ENCODE data around the gene HMGB2.

Gene HMGB2

GRCh38 chr4:173282626-173283025 is 51.5 kb downstream of the HMGB2 start:
- DNase-seq: no peak

GRCh38 chr4:173282256-173282562 is 51.9 kb downstream of the HMGB2 start:
- DNase-seq: no peak

GRCh38 chr4:173281406-173282255 is 52.5 kb downstream of the HMGB2 start:
- DNase-seq: no peak

Measured in DMS153 (cell line).